ENCODE results near the gene FAM135A. TPM values are rescaled to one million over a fixed set of nuclear protein-coding genes. Genes with fewer than 3 reads are reported as not detected.

FAM135A gene
- total and polyA plus RNA-seq, 9 of the 15 experiments (the other 6 are each of a cell fraction or from before 2014, with no cell fraction given), result 7.4 to 32.9 (median 19.2) TPM

GRCh38 chr6:70404658-70405057 is 8.7 kb upstream of the FAM135A start (continued):
- TF ChIP-seq ZNF318 (IDR thresholded peaks at IDR 0.05; ENCODE audit: borderline replicate concordance in 1 of 2, low read depth in 1 of 2) (no peak), YY1 (IDR thresholded peaks at IDR 0.05; ENCODE audit: borderline replicate concordance in 1 of 3, control insufficient read depth in 1 of 3, extremely low read depth in 1 of 3, insufficient read depth in 3 of 3, insufficient read length in 1 of 3, insufficient replicate concordance in 2 of 3, low read depth in 1 of 3, low read length in 2 of 3) (no peak)
